Stimulated activated CD4-positive, alpha-beta T cell treated with anti-CD3 and anti-CD28 coated beads, Interleukin-4, amount 100 ng/mL, for 48 hours (primary cell): Measurements from ENCODE around the gene LTB.
"Not testable (repeated sequence)": the region's sequence is repeated elsewhere in the genome, so short reads cannot be mapped to it uniquely, and the experiment has no call there.

Experiments
- DNase-seq, 2 donors: peaks; one replicate each; pipeline ENCODE4 v3.0.0-alpha.2; 2020; ENCODE audit warnings: low read depth in 2 of 2

The LTB gene

DNA sequence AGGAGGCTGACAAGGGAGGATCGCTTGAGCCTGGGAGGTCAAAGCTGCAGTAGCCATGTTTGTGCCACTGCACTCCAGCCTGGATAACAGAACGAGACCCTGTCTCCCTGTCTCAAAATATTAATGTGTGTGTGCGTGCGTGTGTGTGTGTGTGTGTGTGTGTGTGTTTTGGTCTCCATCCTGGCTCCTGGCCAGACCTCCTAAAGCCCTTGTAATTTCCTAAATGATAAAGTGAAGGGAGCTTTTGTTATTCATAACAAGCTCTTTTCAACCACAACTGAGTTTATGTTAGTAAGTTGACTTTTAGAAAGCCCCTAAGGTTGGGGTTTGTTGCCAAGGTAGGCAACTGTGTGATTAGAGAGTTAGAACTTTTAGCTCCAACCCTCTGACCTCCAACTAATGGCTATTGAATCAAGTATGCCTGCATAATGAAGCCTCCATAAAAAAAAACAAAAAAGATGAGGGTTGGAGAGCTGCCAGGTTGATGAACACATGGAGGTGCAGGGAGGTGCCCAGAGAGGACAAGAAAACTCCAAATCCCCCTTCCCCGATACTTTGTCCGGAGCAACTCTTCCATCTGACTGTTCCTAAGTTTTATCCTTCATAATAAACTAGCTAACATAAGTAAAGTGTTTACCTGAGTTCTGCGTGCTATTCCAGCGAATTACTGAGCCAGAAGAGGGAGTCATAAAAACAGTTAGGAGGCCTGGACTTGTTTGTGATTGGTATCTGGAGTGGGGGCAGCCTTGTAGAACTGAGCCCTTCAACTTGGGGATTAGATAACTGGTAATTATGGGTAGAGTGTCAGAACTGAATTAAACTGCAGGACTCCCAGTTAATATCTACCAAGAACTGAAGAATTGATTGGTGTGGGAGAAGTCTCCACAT lies 27.5 kb upstream of the LTB start:
- DNase-seq, result no peak

DNA sequence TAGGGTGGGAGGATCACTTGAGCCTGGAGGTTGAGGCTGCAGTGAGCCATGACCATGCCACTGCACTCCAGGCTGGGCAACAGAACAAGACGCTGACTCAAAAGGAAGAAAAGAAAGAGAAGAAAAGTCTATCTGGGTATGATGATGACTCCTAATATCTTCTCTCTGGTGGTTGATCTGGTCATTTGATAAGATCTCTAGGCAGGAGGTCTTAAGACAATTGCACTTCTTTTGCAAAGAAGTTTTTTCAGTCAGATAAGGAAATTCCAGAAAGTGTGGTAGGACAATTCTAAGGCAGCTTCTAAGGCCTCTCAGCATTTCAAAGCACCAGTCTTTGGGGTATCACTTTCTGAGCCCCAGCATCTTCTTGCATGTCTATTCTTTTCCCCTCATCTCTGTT lies 25.1 kb upstream of the LTB start:
- no peak for DNase-seq

DNA sequence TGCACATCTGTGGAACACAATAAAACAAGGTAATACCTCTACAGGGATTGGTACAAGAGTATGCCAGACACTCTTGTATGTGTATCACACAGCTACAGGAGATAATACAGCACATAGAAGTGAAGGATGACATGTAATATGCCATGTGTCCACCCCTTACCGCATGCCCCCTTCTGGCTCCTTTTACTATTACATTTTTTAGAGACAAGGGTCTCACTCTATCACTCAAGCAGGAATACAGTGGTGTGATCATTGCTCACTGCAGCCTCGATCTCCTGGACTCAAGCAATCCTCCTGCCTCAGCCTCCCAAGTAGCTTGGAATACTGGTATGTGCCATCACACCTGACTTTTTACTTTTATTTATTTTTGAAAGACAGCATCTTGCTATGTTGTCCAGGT lies 14.8 kb upstream of the LTB start:
- no peak for DNase-seq

DNA sequence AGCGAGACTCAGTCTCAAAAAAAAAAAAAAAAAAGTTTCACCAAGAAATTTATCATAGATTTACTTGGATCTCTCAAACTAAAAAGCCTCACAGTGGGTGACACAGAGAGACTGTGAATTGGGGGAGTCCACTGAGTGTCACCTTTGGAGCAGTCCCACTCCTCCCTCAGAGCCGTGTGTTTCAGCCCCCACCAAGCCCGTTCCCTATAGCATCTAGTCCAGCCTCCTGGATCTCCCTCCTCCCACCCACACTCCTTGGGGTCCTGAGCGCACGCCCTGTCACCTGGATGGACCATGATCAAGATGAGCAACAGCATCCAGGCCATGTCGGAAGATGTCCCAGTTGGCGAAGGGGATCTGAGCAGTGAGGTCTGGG lies 10.2 kb upstream of the LTB start:
- DNase-seq, result no peak

DNA sequence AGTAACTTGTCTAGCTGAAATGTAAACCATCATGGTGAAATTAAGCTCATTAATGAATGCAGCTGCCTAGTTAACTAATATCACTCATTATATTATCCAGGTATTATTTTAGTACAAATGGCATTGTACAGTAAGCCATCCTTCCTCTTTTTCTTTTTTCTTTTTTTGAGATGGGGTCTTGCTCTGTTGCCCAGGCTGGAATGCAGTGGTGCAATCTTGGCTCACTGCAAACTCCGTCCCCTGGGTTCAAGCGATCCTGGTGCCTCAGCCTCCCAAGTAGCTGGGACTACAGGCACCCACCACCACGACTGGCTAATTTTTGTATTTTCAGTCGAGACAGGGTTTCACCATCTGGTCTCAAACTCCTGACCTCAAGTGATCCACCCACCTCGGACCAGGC lies 8.5 kb upstream of the LTB start:
- not testable (repeated sequence) for DNase-seq

- DNase-seq, result no peak
Measured at GRCh38 chr6:31588871-31589650, 6.8 kb upstream of the LTB start.

GRCh38 chr6:31587791-31588777 lies 5.9 kb upstream of the LTB start:
- no peak for DNase-seq

DNA sequence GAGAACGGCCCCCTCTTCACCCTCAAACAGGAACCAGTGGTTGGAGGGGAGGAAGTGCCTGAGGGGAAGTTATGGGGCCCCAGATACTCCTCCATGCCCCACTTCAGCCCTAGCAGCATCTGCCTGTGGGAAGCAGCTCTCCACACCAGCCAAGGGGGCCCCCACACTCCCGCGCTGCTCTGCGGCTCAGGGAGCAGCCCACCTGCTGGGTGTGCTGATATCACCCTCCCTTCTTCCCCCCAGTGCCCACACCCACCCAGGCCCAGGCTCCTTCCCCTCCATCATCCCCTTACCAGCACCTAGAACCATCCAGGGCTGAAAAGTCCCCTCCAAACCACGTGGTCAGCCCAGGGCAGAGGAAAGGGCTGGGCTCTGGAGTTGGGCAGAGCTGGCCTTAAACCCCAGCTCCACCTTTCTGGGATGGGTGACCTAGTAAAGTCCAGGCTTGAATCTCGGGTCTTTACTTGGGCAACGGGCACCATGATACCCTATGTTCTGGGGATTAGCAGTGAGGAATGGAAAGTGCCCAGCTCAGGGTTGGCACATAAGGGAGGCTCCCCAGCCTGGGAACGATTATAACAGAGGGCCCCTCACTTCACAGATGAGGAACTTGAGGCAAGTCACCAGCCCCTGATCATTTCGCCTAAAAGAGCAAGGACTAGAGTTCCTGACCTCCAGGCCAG lies 4.5 kb upstream of the LTB start:
- no peak for DNase-seq

DNA sequence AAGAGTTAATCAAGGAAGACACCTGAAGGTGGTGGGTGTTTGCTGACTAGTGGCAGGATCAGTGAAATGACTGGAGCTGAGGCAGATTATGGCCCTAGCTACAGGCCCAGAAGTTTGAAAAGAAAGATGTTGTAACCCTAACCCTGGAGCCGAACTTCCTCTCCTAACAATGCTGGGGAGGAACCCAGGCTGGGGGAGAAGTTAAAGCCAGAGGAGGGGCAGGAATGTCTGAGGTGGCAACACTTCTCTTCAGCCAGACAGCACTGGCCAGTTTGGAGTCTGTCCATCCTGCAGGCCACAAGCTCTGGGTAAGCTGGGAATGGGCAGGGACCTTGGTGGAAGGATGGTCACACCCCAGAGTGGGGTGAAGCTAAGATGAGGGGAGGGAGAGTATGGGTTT lies 3.8 kb upstream of the LTB start, which contains the start of gene LST1:
Gene LST1 (plus strand): TSS at position 270 of the 400 bp plus-strand sequence. CDS start 1,023 bp downstream, outside the sequence.
- DNase-seq, result no peak

DNA sequence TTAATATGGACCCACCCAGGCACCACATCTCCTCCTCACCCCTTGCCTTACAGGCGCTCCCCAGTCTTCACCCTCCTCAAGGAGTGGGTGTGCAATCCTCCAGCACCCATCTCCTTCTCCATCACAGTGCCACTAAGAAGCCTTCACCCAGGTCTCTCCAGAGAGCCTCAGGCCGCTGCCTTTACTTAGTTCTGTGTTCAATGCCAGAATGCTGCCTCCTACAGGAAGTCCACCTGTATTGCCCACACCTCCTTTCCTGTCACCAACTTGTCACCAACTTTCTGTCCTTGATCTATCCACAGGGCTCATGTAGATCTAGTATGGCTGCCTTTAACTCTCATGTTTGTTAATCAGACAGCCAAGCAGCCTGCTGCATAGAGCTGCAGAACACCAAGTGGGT lies 3.3 kb upstream of the LTB start:
- DNase-seq, result no peak

GRCh38 chr6:31581434-31582229 lies 592 bp downstream of the LTB start:
- DNase-seq, result no peak

- peak; percentile 85 to 87 for DNase-seq
Measured at GRCh38 chr6:31580807-31581433, 1.3 kb downstream of the LTB start.

DNA sequence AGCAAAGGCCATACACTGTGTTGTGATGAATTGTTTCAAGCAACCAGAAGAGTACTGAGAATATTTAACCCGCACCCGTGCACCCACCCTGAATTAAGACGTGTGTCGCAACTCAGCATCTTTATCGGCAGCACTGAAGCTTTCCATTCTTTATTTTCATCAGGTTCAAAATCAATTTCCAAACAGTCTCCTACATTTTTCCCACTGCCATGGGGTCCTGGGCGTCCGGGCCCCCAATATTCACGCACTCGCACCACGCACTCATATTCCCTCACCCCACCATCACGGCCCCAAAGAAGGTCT lies 1.8 kb downstream of the LTB start:
- DNase-seq, result no peak

- no peak for DNase-seq
Measured at GRCh38 chr6:31579546-31580437, 2.4 kb downstream of the LTB start.

DNA sequence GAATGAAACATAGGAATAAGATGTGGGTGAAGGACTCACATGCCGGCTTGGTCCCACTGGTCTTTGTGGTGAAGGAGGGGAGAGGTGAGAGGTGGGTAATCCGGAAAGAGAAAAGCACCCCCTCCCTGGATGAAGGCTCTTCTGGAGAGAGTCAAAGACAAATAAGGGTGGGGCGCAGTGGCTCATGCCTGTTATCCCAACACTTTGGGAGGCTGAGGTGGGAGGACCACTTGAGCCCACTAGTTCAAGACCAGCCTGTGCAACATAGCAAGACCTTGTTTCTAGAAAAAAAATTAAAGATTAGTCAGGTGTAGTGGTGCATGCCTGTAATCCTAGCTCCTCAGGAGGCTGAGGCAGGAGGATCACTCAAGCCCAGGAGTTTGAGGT lies 3.1 kb downstream of the LTB start:
- no peak for DNase-seq

- no peak for DNase-seq
Measured at GRCh38 chr6:31578184-31579118, 3.8 kb downstream of the LTB start.

GRCh38 chr6:31577579-31577966 lies 4.7 kb downstream of the LTB start:
- DNase-seq, result no peak
